Spleen (tissue), 11 donors: Measurements from ENCODE around the gene NSG2. TPM values are rescaled to one million over a fixed set of nuclear protein-coding genes. Genes with fewer than 3 reads are reported as not detected.

Experiments
- DNase-seq: peaks from one replicate; pipeline ENCODE4 v3.0.0-alpha.2; 2020
- H3K27ac ChIP-seq, 8 donors: fragments of 200-600 bp; sonication (generic) in 7 of 8; 1 replicate in 4 of 8; 2 replicates in 4 of 8; pipeline versions ENCODE4 v1.5.0 to v1.8.0; 2016 to 2021; ENCODE audit warnings: inconsistent platforms in 4 of 8, mild to moderate bottlenecking in 4 of 8, moderate library complexity in 1 of 8
- H3K27me3 ChIP-seq, 7 donors: fragments of 200-600 bp; sonication (generic) in 6 of 7; replicated peaks in 1 of 7; 1 replicate in 4 of 7; 2 replicates in 3 of 7; pipeline versions ENCODE4 v1.5.0 to v1.8.0; 2016 to 2021; ENCODE audit warnings: inconsistent platforms in 3 of 7, mild to moderate bottlenecking in 1 of 7
- H3K36me3 ChIP-seq, 6 donors: fragments of 200-600 bp; sonication (generic) in 5 of 6; 1 replicate in 4 of 6; 2 replicates in 2 of 6; pipeline versions ENCODE4 v1.5.0 to v1.8.0; 2016 to 2021; ENCODE audit warnings: inconsistent platforms in 2 of 6
- H3K4me1 ChIP-seq, 6 donors: fragments of 200-600 bp; sonication (generic) in 5 of 6; 1 replicate in 3 of 6; 2 replicates in 3 of 6; pipeline versions ENCODE4 v1.5.0 to v1.8.0; 2016 to 2021; ENCODE audit warnings: inconsistent platforms in 3 of 6
- H3K4me3 ChIP-seq, 8 donors: fragments of 200-600 bp; sonication (generic) in 7 of 8; 1 replicate in 4 of 8; 2 replicates in 4 of 8; pipeline versions ENCODE4 v1.5.0 to v1.8.0; 2016 to 2021; ENCODE audit warnings: inconsistent platforms in 4 of 8, mild to moderate bottlenecking in 4 of 8, moderate library complexity in 2 of 8
- H3K9me3 ChIP-seq, 8 donors: fragments of 200-600 bp; sonication (generic) in 7 of 8; 1 replicate in 4 of 8; 2 replicates in 4 of 8; pipeline versions ENCODE4 v1.5.0 to v1.8.0; 2016 to 2021; ENCODE audit warnings: inconsistent platforms in 4 of 8
- POLR2A ChIP-seq, 3 donors: fragments of 450-650 bp; IDR thresholded peaks; one replicate each; pipeline ENCODE4 v1.5.1; 2017; ENCODE audit warnings: antibody characterized with exemption in 3 of 3, mild to moderate bottlenecking in 1 of 3
- POLR2AphosphoS5 ChIP-seq, 3 donors: sonication (generic); formaldehyde crosslinking; IDR thresholded peaks; one replicate each; pipeline ENCODE4 v1.5.1; 2017; ENCODE audit warnings: antibody characterized with exemption in 3 of 3
- WGBS, 5 donors: extraction: QIAGEN DNeasy Blood & Tissue Kit in 3 of 5; methylation state at CpG; one replicate each; pipeline versions ENCODE4 v1.1.5 to v1.1.7; 2013 to 2018; 5-methylcytosine and 5-hydroxymethylcytosine counted together
- intact Hi-C: fragments of 100-400 bp; cut with DNase I; formaldehyde crosslinking; loops from one replicate; pipeline ENCODE4 v1.15.0; 2023; ENCODE audit warnings: low total_unique reads
- polyA plus RNA-seq, 3 donors: library from polyadenylated mRNA; stranded (reverse); fragments of 200-250 nt; gene quantifications; one replicate each; pipeline ENCODE4 v1.2.1, GENCODE V29; 2013
- total RNA-seq, 7 donors: library from RNA; depleted of rRNA in 3 of 7; stranded (reverse); fragments of >200 nt in 3 of 7; fragmentation: NEBNext Ultra II Directional in 4 of 7; extraction: Animal tissue kit (Norgen Biotek cat#: 25700) in 4 of 7; gene quantifications; one replicate each; pipeline versions ENCODE4 v1.1.0 to v1.2.1, GENCODE V29; 2016 to 2021
- TF ChIP-seq, protein P1 (sequence below), 11 experiments: fragments of 200-600 bp in 7 of 11; fragments of 450-650 bp in 4 of 11; sonication (generic) in 4 of 11; IDR thresholded peaks in 8 of 11; conservative IDR thresholded peaks in 3 of 11; 1 replicate in 7 of 11; 2 replicates in 4 of 11; pipeline versions ENCODE4 v1.4.0 to v1.8.0; 2016 to 2021; ENCODE audit warnings: antibody characterized with exemption in 11 of 11, inconsistent platforms in 4 of 11, mild to moderate bottlenecking in 1 of 11
- donor health status: healthy with polysubstance abuse.
- donor health status: DM: no; HTN: no; CAD: no; lungs with moderate emphysema.
- donor health status: DM: no; HTN: no; CAD: no.
- donor health status: Bipolar disorder and iron deficiency.
- donor health status: healthy.
- donor health status: DM: no; HTN: no; CAD: no.
- donor health status: DM: yes; HTN: yes; CAD: no.

NSG2 gene
- total and polyA plus RNA-seq, 10 donors, result 0.41 to 0.60 TPM; not detected in 8

DNA sequence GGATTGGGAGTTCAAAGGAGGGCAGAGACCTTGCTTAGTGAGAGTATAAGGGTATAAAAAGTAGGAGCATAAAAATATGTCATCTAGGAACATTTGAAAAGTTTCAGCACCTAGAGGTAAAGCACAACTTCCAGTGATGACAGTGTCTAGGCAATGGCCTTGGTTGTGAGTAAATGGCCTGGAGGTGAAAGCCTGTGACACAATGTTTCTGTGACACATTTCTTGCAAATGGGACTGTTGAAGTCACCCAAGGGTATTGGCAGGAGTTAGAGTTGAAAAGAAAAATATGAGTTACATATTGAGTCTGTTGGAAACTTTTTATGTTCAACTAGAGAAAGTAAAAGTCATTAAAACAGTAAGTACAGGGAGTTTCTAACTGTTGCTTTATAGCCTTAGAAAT lies 41.7 kb upstream of the NSG2 start:
- Histone ChIP-seq H3K36me3 (no peaks in the 10 kb centered on the region), H3K27me3 (peaks cover 0 to 11% (median 0%) of the 10 kb centered on the region in 7 donors), H3K4me3 (no peak overlapping the region), H3K27ac (no peak overlapping the region), H3K9me3 (no peaks in the 10 kb centered on the region), H3K4me1 (no peaks in the 10 kb centered on the region)
- DNase-seq, result no peak
- intact Hi-C loops, result no loop called here
- TF ChIP-seq POLR2AphosphoS5 (IDR thresholded peaks at IDR 0.05) (no peak), POLR2A (IDR thresholded peaks at IDR 0.05) (no peak)
- TF ChIP-seq, protein P1, sequence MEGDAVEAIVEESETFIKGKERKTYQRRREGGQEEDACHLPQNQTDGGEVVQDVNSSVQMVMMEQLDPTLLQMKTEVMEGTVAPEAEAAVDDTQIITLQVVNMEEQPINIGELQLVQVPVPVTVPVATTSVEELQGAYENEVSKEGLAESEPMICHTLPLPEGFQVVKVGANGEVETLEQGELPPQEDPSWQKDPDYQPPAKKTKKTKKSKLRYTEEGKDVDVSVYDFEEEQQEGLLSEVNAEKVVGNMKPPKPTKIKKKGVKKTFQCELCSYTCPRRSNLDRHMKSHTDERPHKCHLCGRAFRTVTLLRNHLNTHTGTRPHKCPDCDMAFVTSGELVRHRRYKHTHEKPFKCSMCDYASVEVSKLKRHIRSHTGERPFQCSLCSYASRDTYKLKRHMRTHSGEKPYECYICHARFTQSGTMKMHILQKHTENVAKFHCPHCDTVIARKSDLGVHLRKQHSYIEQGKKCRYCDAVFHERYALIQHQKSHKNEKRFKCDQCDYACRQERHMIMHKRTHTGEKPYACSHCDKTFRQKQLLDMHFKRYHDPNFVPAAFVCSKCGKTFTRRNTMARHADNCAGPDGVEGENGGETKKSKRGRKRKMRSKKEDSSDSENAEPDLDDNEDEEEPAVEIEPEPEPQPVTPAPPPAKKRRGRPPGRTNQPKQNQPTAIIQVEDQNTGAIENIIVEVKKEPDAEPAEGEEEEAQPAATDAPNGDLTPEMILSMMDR (IDR thresholded peaks at IDR 0.05 in 8 of 11, conservative IDR thresholded peaks at IDR 0.05 in 3 of 11), result no peak

GRCh38 chr5:174008922-174009321 lies 36.6 kb upstream of the NSG2 start:
- WGBS, 5 donors, result 89 to 94% (median 92%) methylated on average over 5 of the region's 5 CpGs
- no peaks in the 10 kb centered on the region for H3K36me3 ChIP-seq
- H3K27ac ChIP-seq, result no peak overlapping the region
- no peak for TF ChIP-seq POLR2A (IDR thresholded peaks at IDR 0.05)
- TF ChIP-seq, protein P1 (IDR thresholded peaks at IDR 0.05 in 8 of 11, conservative IDR thresholded peaks at IDR 0.05 in 3 of 11), result no peak
- no peak for TF ChIP-seq POLR2AphosphoS5 (IDR thresholded peaks at IDR 0.05)
- no peak overlapping the region for H3K4me3 ChIP-seq
- no peaks in the 10 kb centered on the region for H3K4me1 ChIP-seq
- H3K9me3 ChIP-seq, result no peaks in the 10 kb centered on the region
- no peak for DNase-seq
- intact Hi-C loops, result no loop called here
- peaks cover 0 to 11% (median 0%) of the 10 kb centered on the region in 7 donors for H3K27me3 ChIP-seq

DNA sequence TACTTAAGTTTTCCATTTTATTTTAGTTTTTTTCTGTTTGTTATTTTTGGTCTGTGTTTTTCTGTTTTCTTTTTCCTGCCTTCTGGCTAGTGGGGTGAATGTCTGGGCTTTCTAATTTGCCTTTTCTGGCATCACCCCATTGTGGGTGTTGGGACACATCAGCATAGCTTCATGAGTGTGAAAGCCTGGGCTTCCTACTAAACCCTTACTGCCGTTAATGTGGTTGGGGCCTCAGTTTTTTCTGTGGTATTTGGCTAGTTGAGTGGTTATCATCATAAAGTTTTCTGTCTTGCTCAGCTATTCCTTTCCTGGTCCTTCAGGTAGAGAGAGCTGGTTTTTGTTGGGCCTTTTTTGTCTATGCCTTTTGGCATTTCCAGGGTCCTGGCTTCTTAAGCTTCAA lies 35.1 kb upstream of the NSG2 start:
- Histone ChIP-seq H3K4me3 (no peak overlapping the region), H3K36me3 (no peaks in the 10 kb centered on the region), H3K4me1 (no peaks in the 10 kb centered on the region), H3K9me3 (no peaks in the 10 kb centered on the region), H3K27ac (no peak overlapping the region), H3K27me3 (peaks cover 0 to 11% (median 0%) of the 10 kb centered on the region in 7 donors)
- no peak for DNase-seq
- intact Hi-C loops, result no loop called here
- TF ChIP-seq POLR2A (IDR thresholded peaks at IDR 0.05) (no peak), POLR2AphosphoS5 (IDR thresholded peaks at IDR 0.05) (no peak)
- TF ChIP-seq, protein P1 (IDR thresholded peaks at IDR 0.05 in 8 of 11, conservative IDR thresholded peaks at IDR 0.05 in 3 of 11), result no peak
- WGBS, 5 donors, result 66 to 85% (median 74%) methylated on average over 1 of the region's 1 CpG

DNA sequence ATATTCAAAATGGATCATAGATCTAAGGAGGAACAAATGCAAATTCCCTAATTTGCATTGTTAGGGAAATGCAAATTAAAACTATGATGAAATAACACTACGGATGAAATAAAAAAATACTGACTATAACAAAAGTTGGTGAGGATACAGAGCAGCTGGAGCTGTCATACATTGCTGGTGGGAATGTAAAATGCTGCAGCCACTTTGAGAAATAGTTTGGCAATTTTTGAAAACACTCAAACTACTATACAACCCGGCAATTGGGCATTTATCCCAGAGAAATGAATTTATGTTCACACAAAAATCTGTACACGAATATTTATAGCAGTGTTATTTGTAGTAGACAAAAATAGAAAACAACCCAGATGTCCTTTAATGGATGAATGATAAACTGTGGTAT lies 34.1 kb upstream of the NSG2 start:
- no peak overlapping the region for H3K27ac ChIP-seq
- H3K27me3 ChIP-seq, result peaks cover 0 to 11% (median 0%) of the 10 kb centered on the region in 7 donors
- no peaks in the 10 kb centered on the region for H3K36me3 ChIP-seq
- H3K4me3 ChIP-seq, result no peak overlapping the region
- 70 to 82% (median 73%) methylated on average over 3 of the region's 3 CpGs for WGBS, 5 donors
- H3K9me3 ChIP-seq, result no peaks in the 10 kb centered on the region
- no peaks in the 10 kb centered on the region for H3K4me1 ChIP-seq
- no peak for TF ChIP-seq POLR2AphosphoS5 (IDR thresholded peaks at IDR 0.05)
- TF ChIP-seq, protein P1 (IDR thresholded peaks at IDR 0.05 in 8 of 11, conservative IDR thresholded peaks at IDR 0.05 in 3 of 11), result no peak
- no peak for TF ChIP-seq POLR2A (IDR thresholded peaks at IDR 0.05)
- DNase-seq, result no peak
- intact Hi-C loops, result no loop called here
